NB4 (cell line): ENCODE data around the gene SLC12A5.

Source experiments
- POLR2A ChIP-seq: IDR thresholded peaks from 2 replicates; pipeline ENCODE4 v1.6.1; 2011; ENCODE audit warnings: mild to moderate bottlenecking; ENCODE audit not compliant: insufficient read length; ENCODE audit errors: extremely low read depth
- TF ChIP-seq, protein P1 (sequence below): IDR thresholded peaks from one replicate; pipeline ENCODE4 v1.5.1; 2012; ENCODE audit warnings: low read depth, low read length

GRCh38 chr20:46058599-46059281 is 29.7 kb downstream of the SLC12A5 start:
- TF ChIP-seq, protein P1, sequence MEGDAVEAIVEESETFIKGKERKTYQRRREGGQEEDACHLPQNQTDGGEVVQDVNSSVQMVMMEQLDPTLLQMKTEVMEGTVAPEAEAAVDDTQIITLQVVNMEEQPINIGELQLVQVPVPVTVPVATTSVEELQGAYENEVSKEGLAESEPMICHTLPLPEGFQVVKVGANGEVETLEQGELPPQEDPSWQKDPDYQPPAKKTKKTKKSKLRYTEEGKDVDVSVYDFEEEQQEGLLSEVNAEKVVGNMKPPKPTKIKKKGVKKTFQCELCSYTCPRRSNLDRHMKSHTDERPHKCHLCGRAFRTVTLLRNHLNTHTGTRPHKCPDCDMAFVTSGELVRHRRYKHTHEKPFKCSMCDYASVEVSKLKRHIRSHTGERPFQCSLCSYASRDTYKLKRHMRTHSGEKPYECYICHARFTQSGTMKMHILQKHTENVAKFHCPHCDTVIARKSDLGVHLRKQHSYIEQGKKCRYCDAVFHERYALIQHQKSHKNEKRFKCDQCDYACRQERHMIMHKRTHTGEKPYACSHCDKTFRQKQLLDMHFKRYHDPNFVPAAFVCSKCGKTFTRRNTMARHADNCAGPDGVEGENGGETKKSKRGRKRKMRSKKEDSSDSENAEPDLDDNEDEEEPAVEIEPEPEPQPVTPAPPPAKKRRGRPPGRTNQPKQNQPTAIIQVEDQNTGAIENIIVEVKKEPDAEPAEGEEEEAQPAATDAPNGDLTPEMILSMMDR, result no peak
- TF ChIP-seq POLR2A, result no peak
